ENCODE data around the gene OGFOD1.

GRCh38 chr16:56415875-56416274 is 35.5 kb upstream of the OGFOD1 start:
- TF ChIP-seq, protein P1, sequence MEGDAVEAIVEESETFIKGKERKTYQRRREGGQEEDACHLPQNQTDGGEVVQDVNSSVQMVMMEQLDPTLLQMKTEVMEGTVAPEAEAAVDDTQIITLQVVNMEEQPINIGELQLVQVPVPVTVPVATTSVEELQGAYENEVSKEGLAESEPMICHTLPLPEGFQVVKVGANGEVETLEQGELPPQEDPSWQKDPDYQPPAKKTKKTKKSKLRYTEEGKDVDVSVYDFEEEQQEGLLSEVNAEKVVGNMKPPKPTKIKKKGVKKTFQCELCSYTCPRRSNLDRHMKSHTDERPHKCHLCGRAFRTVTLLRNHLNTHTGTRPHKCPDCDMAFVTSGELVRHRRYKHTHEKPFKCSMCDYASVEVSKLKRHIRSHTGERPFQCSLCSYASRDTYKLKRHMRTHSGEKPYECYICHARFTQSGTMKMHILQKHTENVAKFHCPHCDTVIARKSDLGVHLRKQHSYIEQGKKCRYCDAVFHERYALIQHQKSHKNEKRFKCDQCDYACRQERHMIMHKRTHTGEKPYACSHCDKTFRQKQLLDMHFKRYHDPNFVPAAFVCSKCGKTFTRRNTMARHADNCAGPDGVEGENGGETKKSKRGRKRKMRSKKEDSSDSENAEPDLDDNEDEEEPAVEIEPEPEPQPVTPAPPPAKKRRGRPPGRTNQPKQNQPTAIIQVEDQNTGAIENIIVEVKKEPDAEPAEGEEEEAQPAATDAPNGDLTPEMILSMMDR (IDR thresholded peaks at IDR 0.05 in 8 of 11, conservative IDR thresholded peaks at IDR 0.05 in 3 of 11): no peak
- no peak for TF ChIP-seq POLR2AphosphoS5 (IDR thresholded peaks at IDR 0.05)
- no peak for TF ChIP-seq POLR2A (IDR thresholded peaks at IDR 0.05)

Data from spleen (tissue), 7 donors.